Globus pallidus (tissue), 1 donor: ENCODE data around the gene STX19.
A peak's percentile ranks its signal among the peaks of the same experiment; 100 is the strongest.

ENCODE experiments used
- DNase-seq: peaks from one replicate; pipeline ENCODE4 v3.0.0-alpha.2; 2015; ENCODE audit warnings: low spot score

Gene STX19

DNA sequence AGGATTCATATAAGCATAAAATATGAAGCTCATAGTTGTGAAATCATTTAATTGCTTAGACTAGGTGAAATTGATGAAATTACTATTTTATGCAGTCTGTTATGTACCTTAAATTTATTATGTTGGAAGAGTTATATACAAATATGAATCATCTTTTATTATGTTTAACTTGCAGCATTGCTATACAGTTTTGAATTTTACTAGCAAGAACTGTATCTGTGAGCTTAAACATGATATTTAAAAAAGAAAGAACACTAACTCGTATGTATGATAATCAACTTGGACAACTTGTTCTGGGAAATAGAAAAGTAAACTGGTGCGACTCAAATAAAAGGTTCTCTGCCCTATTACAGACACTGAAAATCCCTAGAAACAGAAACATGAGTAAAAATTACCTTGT is 1.8 kb downstream of the STX19 start:
- no peak for DNase-seq

- no peak for DNase-seq
Observed at GRCh38 chr3:94024385-94024784, 4.0 kb downstream of the STX19 start.

- no peak for DNase-seq
Observed at GRCh38 chr3:94020293-94020692, 8.1 kb downstream of the STX19 start.

GRCh38 chr3:94019659-94020058 is 8.7 kb downstream of the STX19 start:
- DNase-seq = no peak

DNA sequence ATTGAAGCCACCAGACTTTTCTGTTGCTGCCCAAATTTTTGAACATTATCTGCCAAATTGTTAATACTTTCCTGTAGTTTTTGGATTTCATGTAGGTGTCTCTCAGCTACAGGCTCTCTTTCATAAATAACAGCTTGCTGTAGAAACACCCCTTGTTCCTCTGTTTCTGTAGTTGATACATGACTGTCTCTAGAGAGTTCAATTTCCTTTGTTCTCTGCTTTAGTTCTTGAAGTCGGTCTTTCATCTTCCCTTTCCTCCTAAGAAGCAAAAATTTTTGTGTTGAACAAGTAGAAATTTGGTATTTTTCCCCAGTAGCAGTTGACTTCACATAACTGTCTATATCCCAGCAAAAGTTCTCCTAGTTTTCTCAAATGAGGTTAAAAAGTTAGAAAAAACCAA is 13.4 kb downstream of the STX19 start:
- DNase-seq = no peak

GRCh38 chr3:94012185-94012584 is 16.2 kb downstream of the STX19 start:
- no peak for DNase-seq

DNA sequence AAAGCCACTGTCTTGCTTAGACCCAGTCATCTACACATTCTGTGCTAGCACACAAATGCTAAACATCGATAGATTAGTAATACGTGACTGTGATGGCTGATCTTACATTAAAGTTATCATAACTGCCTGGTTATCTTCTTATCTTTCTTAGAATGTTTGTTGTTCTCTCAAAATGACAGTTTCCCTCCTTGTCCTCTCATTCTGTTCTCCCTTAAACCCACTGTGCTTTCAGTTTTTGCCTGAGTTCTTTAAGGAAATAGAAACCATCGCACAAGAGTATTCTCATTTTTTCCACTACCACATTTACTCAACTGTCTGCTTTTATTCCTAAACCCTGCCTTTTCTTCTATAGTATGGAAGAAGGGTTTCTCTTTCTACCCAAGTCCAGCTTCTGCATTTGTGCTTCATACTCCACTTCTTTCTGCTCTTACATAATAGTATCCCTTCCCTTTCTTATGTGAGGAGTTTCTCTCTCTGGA is 17.1 kb downstream of the STX19 start:
- no peak for DNase-seq

DNA sequence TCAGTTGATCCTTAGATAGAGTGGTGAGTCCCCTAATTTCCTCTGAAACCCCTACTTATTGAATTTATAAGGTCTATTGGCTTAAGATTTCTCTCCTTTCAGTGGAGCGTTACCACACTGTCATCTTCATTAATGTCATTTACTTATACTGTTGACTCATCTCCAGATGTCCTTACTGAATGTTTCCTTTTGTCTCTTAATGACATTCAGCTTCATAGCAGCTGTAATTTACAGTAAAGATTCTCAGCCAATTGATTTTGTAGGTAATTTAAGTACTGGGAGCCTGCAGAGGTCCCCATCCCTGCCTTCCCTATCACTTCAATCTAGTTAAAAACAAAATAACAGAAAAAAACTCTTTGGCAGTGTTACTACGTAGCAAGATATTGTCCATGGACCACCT is 18.8 kb downstream of the STX19 start:
- DNase-seq = no peak

GRCh38 chr3:94008253-94008652 is 20.1 kb downstream of the STX19 start:
- no peak for DNase-seq

GRCh38 chr3:94004301-94004910 is 24.0 kb downstream of the STX19 start:
- peak; percentile 43 for DNase-seq

- DNase-seq = no peak
Observed at GRCh38 chr3:94001827-94002495, 26.4 kb downstream of the STX19 start.

- DNase-seq = no peak
Observed at GRCh38 chr3:94001191-94001590, 27.2 kb downstream of the STX19 start.

- DNase-seq = no peak
Observed at GRCh38 chr3:93994056-93994455, 34.3 kb downstream of the STX19 start.

DNA sequence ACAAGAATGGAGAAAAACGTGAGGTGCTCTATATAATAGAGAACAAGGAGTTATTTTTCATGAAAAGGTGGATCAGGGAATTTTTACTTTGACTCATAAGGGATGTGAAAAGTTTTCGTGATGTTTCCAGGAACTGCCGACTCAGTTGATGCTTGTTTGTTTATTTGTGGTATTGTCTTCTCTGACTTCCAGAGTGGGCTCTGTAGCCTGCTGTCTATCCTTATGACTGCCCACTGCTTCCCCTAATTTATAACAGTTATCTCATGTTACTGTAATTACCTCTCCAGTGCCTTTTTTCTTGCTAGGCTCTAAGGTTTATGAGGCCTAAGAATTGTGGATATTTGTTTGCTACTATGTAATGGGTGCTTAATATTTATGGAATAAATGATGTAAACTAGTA is 36.2 kb downstream of the STX19 start:
- DNase-seq = no peak

DNA sequence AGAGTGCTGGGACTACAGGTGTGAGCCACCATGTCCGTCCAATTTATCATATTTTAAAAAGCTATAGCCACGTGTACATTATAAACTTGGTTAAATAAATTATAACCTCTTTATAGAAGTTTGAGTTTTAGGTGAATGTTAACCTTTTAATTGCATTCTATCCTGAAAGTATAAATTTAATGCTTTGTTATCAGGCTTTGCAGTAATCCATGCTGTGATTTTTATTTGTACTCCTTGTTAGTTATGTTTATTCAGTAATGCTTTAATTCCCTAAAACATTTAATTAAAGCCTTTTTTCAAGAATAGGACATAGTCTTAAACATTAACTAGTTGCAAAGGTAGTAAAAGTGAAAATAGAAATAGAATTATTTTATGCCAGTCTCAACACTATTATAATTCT is 36.8 kb downstream of the STX19 start:
- DNase-seq = no peak

DNA sequence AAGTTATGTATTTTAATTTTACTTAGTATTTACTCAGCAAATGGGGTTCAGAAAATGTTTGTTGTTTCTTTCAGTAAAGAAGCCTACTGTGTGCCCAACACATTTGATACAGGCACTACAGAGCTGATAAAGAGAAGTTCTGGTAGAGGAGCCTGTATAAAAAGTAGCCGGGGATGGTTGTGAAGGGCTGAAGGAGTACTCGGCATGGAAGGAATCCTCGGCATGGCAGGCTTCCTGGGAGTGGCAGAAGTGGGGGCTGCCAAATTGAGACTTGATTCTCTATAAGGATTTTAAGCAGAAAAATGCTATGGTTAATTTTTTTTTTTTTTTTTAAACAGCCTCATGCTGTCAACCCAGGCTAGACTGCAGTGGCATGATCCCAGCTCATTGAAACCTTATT is 39.2 kb downstream of the STX19 start:
- DNase-seq = no peak

- DNase-seq = no peak
Observed at GRCh38 chr3:93988764-93989163, 39.6 kb downstream of the STX19 start.

GRCh38 chr3:93988283-93988682 is 40.1 kb downstream of the STX19 start:
- no peak for DNase-seq

GRCh38 chr3:93984618-93985017 is 43.8 kb downstream of the STX19 start:
- no peak for DNase-seq

- no peak for DNase-seq
Observed at GRCh38 chr3:93983408-93983807, 45.0 kb downstream of the STX19 start.

GRCh38 chr3:93981649-93982048 is 46.7 kb downstream of the STX19 start:
- no peak for DNase-seq

DNA sequence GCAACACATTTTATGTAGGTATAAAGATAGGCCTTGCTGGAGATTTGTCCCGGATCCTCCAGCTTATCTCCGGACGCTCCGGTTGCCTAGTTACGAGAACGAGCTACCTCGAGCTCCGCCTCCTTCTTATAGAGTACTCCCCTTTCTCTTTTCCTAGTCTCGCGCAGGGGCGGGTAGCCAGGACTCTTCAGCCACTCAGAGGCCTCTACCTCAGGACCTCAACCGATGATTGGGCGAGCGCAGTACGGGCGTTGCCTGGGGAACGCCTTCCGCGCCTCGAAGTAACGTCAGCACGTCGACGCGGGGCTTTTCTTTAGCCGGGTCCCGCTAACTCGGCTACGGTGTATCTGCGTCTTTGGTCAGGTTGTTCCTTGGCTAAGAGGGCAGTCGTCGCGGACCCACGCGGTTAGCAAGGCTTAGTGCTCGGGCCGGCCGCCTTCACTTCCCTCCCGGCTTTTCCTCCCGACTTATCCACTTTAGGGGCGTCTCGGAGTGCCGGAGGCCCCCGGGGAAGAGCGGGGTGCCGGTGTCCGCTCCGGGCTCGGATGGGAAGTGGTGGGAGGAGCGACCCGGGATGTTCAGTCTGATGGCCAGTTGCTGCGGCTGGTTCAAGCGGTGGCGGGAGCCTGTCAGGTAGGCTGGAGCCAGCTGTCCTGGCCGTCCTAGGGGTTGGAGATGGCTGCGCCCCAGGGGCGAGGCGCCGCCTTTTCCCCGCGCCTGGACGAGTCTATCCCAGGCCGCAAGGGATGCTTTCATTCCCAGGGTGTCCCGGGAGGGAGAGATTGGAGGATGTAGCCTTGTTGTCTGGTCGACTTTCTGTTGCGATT is 48.3 kb downstream of the STX19 start, which contains the start of gene ARL13B:
TSS of gene ARL13B (plus strand) at position 306 of the 827 bp plus-strand sequence. CDS start at position 575, 269 bp downstream.
- peak; percentile 98 for DNase-seq
